A549 (cell line): ENCODE data around the gene ZMYND10. TPM values are rescaled to one million over a fixed set of nuclear protein-coding genes. Genes with fewer than 3 reads are reported as not detected.
A peak's percentile ranks its signal among the peaks of the same experiment; 100 is the strongest.

Experiments
- ATAC-seq, 2 experiments: fragments of 200-7000 bp in 1 of 2; fragments of >200 bp in 1 of 2; cut with Nextera tagmentation in 1 of 2; cut with Tn5 transposase in 1 of 2; 3 replicates each; pipeline versions ENCODE4 v1.8.0 to v1.9.1; 2018 to 2020; ENCODE audit warnings: mild to moderate bottlenecking in 1 of 2, moderate library complexity in 1 of 2
- CTCF ChIA-PET: fragments of 300-600 bp; sonication (Branson Sonifier 250); formaldehyde crosslinking; extraction: SDS; loops from one replicate; lab custom pipeline; 2021; ENCODE audit warnings: antibody characterized with exemption, inconsistent platforms; lab: Yijun Ruan, JAX
- POLR2A ChIA-PET: fragments of 350-600 bp; formaldehyde crosslinking; extraction: SDS; loops from one replicate; lab custom pipeline; 2021; ENCODE audit warnings: antibody characterized with exemption, inconsistent platforms; lab: Yijun Ruan, JAX
- DNase-seq, 2 experiments: peaks; one replicate each; pipeline versions ENCODE4 v3.0.0 to v3.0.0-alpha.2; 2011 to 2016; ENCODE audit warnings: low read depth in 1 of 2, low spot score in 1 of 2
- FAIRE-seq: peaks from 2 replicates; lab custom pipeline; 2011; peaks lifted over from hg19 to GRCh38; lab: Jason Lieb, UNC
- H3K27ac ChIP-seq, 2 experiments: fragments of >200 bp; sonication (Bioruptor Twin); formaldehyde crosslinking; 3 replicates each; pipeline ENCODE4 v1.5.1; 2016 to 2017
- H3K4me1 ChIP-seq: fragments of >200 bp; sonication (Bioruptor Twin); formaldehyde crosslinking; 3 replicates; pipeline ENCODE4 v1.6.1; 2016
- H3K4me2 ChIP-seq: fragments of >200 bp; sonication (Bioruptor Twin); formaldehyde crosslinking; 3 replicates; pipeline ENCODE4 v1.6.1; 2016
- H3K4me3 ChIP-seq: fragments of >200 bp; sonication (Bioruptor Twin); formaldehyde crosslinking; 3 replicates; pipeline ENCODE4 v1.5.1; 2016
- H3K9me3 ChIP-seq: fragments of >200 bp; sonication (Bioruptor Twin); formaldehyde crosslinking; 3 replicates; pipeline ENCODE4 v1.6.1; 2016
- CBX2 ChIP-seq: fragments of 200-600 bp; sonication (generic); IDR thresholded peaks from 2 replicates; pipeline ENCODE4 v1.6.1; 2016; ENCODE audit warnings: low read depth, mild to moderate bottlenecking, borderline replicate concordance
- CHD2 ChIP-seq: fragments of 150-350 bp; IDR thresholded peaks from 2 replicates; pipeline ENCODE4 v1.6.1; 2014; ENCODE audit warnings: low read length; ENCODE audit not compliant: partially characterized antibody
- CHD4 ChIP-seq: fragments of 200-600 bp; sonication (generic); IDR thresholded peaks from 2 replicates; pipeline ENCODE4 v1.6.1; 2016; ENCODE audit warnings: antibody characterized with exemption, mild to moderate bottlenecking, borderline replicate concordance
- EHF ChIP-seq: fragments of 250-450 bp; sonication (Bioruptor Pico); IDR thresholded peaks from 2 replicates; pipeline ENCODE4 v1.5.0; 2020; ENCODE audit warnings: mild to moderate bottlenecking
- EP300 ChIP-seq, 2 experiments: fragments of >200 bp; sonication (Bioruptor Twin); formaldehyde crosslinking; IDR thresholded peaks; 2 replicates in 1 of 2; 3 replicates in 1 of 2; pipeline ENCODE4 v1.6.1; 2016 to 2017
- ESRRA ChIP-seq: fragments of 150-350 bp; IDR thresholded peaks from 2 replicates; pipeline ENCODE4 v1.6.1; 2014; ENCODE audit warnings: mild to moderate bottlenecking, low read length, borderline replicate concordance
- HDAC2 ChIP-seq: fragments of 200-600 bp; sonication (generic); IDR thresholded peaks from 2 replicates; pipeline ENCODE4 v1.6.1; 2016
- HEYL ChIP-seq: fragments of 250-450 bp; sonication (Bioruptor Pico); IDR thresholded peaks from 2 replicates; pipeline ENCODE4 v1.8.0; 2021; ENCODE audit warnings: mild to moderate bottlenecking, moderate library complexity
- HMGXB4 ChIP-seq: fragments of 250-450 bp; sonication (Bioruptor Pico); IDR thresholded peaks from 2 replicates; pipeline ENCODE4 v1.5.0; 2021; ENCODE audit warnings: mild to moderate bottlenecking, moderate library complexity, borderline replicate concordance
- JUNB ChIP-seq: fragments of >200 bp; sonication (Bioruptor Twin); formaldehyde crosslinking; IDR thresholded peaks from 2 replicates; pipeline ENCODE4 v1.6.1; 2016
- KDM1A ChIP-seq: fragments of 200-600 bp; sonication (generic); IDR thresholded peaks from 2 replicates; pipeline ENCODE4 v1.6.1; 2016; ENCODE audit warnings: low read depth, mild to moderate bottlenecking
- NFE2L2 ChIP-seq: fragments of 150-350 bp; conservative IDR thresholded peaks from 2 replicates; pipeline ENCODE4 v1.6.1; 2014; ENCODE audit warnings: low read length
- NR3C1 ChIP-seq: fragments of >200 bp; sonication (Bioruptor Twin); formaldehyde crosslinking; IDR thresholded peaks from 3 replicates; pipeline ENCODE4 v1.6.1; 2017
- PBX3 ChIP-seq: IDR thresholded peaks from 2 replicates; pipeline ENCODE4 v1.6.1; 2012
- PHF8 ChIP-seq: fragments of 200-600 bp; sonication (generic); IDR thresholded peaks from 2 replicates; pipeline ENCODE4 v1.6.1; 2016; ENCODE audit warnings: low read depth, mild to moderate bottlenecking, antibody characterized with exemption, moderate library complexity, borderline replicate concordance
- POLR2A ChIP-seq: IDR thresholded peaks from 2 replicates; pipeline ENCODE4 v1.6.1; 2012; ENCODE audit warnings: mild to moderate bottlenecking, low read length
- RAD21 ChIP-seq, 2 experiments: fragments of >200 bp in 1 of 2; sonication (Bioruptor Twin) in 1 of 2; formaldehyde crosslinking in 1 of 2; IDR thresholded peaks in 1 of 2; conservative IDR thresholded peaks in 1 of 2; 2 replicates in 1 of 2; 3 replicates in 1 of 2; pipeline ENCODE4 v1.6.1; 2012 to 2018; ENCODE audit warnings: inconsistent platforms in 1 of 2
- RARB ChIP-seq: fragments of 250-450 bp; sonication (Bioruptor Pico); IDR thresholded peaks from 2 replicates; pipeline ENCODE4 v1.8.0; 2021; ENCODE audit warnings: mild to moderate bottlenecking, moderate library complexity
- RFX5 ChIP-seq: fragments of 450-650 bp; IDR thresholded peaks from 2 replicates; pipeline ENCODE4 v1.7.1; 2014; ENCODE audit warnings: antibody characterized with exemption, mild to moderate bottlenecking, moderate library complexity
- TFCP2L1 ChIP-seq: fragments of 250-450 bp; sonication (Bioruptor Pico); IDR thresholded peaks from 2 replicates; pipeline ENCODE4 v1.5.0; 2021; ENCODE audit warnings: mild to moderate bottlenecking
- ZC3H11A ChIP-seq: fragments of 450-650 bp; IDR thresholded peaks from 2 replicates; pipeline ENCODE4 v1.6.1; 2014; ENCODE audit warnings: antibody characterized with exemption, mild to moderate bottlenecking
- WGBS: methylation state at CpG from one replicate; pipeline ENCODE4 v1.1.6; 2017; ENCODE audit errors: missing lambda C conversion rate; 5-methylcytosine and 5-hydroxymethylcytosine counted together
- polyA plus RNA-seq, 4 experiments: library from polyadenylated mRNA; depleted of rRNA in 3 of 4; stranded (reverse); fragments of >200 nt; fragmentation: RNase III in 1 of 4; extraction: RNeasy Plus Mini Kit Qiagen cat#74134 plus additional on column Dnase treatment in 1 of 4; gene quantifications; 2 replicates in 3 of 4; 3 replicates in 1 of 4; pipeline ENCODE4 v1.2.3, GENCODE V29; 2011 to 2017
- TF ChIP-seq, protein P1 (sequence below): fragments of 450-650 bp; IDR thresholded peaks from 2 replicates; pipeline ENCODE4 v1.6.1; 2014; ENCODE audit warnings: antibody characterized with exemption
- TF ChIP-seq, protein P2 (sequence below): fragments of 150-350 bp; IDR thresholded peaks from 2 replicates; pipeline ENCODE4 v1.6.1; 2014; ENCODE audit warnings: low read depth, mild to moderate bottlenecking, low read length
- TF ChIP-seq, protein P3 (sequence below): fragments of >200 bp; sonication (Bioruptor Twin); formaldehyde crosslinking; IDR thresholded peaks from 2 replicates; pipeline ENCODE4 v1.6.1; 2016

The ZMYND10 gene
- polyA plus RNA-seq, 2 of the 4 experiments (the other 2 are of a cell fraction), result 0.43 to 0.77 TPM

- no peak for ATAC-seq
- Histone ChIP-seq H3K4me3 (no peak overlapping the region), H3K4me1 (peaks cover 20% of the 10 kb centered on the region), H3K9me3 (no peaks in the 10 kb centered on the region), H3K4me2 (no peak overlapping the region), H3K27ac (no peak overlapping the region)
- DNase-seq, result no peak
- ChIA-PET CTCF (interaction anchor here (0.9 to 2.7 kb wide), 5 partner anchors 11 to 117 kb away, joined by 3 to 14 read pairs (median 4); no protein-coding TSS in a partner anchor), POLR2A (no interaction called here)
- FAIRE-seq, result no peak
- no peak for TF ChIP-seq NR3C1
- no peak for TF ChIP-seq EHF (CRISPR knock-in tag)
- TF ChIP-seq RARB (CRISPR knock-in tag), result no peak
- TF ChIP-seq, protein P1, sequence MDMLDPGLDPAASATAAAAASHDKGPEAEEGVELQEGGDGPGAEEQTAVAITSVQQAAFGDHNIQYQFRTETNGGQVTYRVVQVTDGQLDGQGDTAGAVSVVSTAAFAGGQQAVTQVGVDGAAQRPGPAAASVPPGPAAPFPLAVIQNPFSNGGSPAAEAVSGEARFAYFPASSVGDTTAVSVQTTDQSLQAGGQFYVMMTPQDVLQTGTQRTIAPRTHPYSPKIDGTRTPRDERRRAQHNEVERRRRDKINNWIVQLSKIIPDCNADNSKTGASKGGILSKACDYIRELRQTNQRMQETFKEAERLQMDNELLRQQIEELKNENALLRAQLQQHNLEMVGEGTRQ, result no peak
- no peak for TF ChIP-seq HDAC2
- no peak for TF ChIP-seq EP300 (IDR thresholded peaks at IDR 0.05)
These were observed 40.9 kb downstream of the ZMYND10 start for GRCh38 chr3:50304601-50305000.

DNA sequence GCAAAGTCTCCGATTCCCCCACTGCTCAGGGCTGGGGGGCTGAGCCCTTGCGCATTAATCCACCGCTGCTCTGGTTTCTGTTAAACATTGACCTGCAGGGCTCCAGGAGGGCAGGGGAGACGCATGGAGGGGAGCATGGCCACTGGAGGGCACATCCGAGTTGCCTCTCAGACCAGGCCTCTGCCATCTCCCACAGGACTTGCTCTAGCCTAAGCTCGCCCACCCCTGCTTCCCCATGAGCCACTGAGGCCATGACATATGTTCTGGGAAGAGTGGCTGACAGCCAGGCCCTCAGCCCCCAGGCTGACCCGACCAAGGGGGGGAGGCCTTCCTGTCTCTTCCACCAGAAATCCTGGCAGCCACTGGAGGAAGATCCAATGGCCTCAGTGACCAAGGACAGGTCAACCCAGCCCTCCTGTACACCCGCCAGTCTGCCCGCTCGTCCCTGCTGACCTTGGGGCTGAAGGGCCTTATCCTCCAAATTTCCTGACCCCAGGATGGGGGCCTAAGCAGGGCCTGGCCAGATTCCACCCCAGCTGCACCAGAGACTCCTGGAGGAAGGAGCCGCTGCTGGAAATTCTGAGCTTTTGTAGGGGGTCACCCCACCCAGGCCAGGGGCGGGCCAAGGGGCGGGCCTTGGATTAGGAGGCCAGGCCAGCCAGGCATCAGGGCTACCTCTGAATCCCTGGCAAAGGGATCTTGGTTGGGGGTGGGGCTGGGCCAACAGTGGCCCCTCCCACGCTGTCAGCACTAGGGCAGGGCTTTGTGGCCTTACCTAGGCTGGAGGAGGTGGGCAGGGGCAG lies 42.3 kb downstream of the ZMYND10 start, which contains the start of gene HYAL1:
Gene HYAL1 (minus strand): TSS at position 562 of the 803 bp plus-strand sequence. CDS start 618 bp downstream, outside the sequence.
- no peaks in the 10 kb centered on the region for H3K9me3 ChIP-seq
- ChIA-PET CTCF (interaction anchor here (2.0 to 2.7 kb wide), 2 partner anchors 16 to 21 kb away, joined by 7 to 14 read pairs; no protein-coding TSS in a partner anchor), POLR2A (no interaction called here)
- H3K27ac ChIP-seq, result peak within 1 kb of the TSS in 1 of 2 experiments; percentile 69; a peak in 3 of 6 replicates
- no peak within 1 kb of the TSS for H3K4me3 ChIP-seq
- DNase-seq, result peak in 1 of 2 experiments; percentile 50
- WGBS, result 41% methylated on average over 6 of the region's 14 CpGs
- peaks cover 23% of the 10 kb centered on the region for H3K4me1 ChIP-seq
- TF ChIP-seq RAD21 (conservative IDR thresholded peaks at IDR 0.05 in 1 of 2, IDR thresholded peaks at IDR 0.05 in 1 of 2) (peak in 1 of 2 experiments; percentile 25; a peak in 2 of 5 replicates), CHD4 (no peak)
- FAIRE-seq, result no peak
- peak in 1 of 2 experiments; percentile 15; a peak in 2 of 6 replicates for ATAC-seq
- peak within 1 kb of the TSS; percentile 19; the same call in 1 of the 3 replicates for H3K4me2 ChIP-seq

DNA sequence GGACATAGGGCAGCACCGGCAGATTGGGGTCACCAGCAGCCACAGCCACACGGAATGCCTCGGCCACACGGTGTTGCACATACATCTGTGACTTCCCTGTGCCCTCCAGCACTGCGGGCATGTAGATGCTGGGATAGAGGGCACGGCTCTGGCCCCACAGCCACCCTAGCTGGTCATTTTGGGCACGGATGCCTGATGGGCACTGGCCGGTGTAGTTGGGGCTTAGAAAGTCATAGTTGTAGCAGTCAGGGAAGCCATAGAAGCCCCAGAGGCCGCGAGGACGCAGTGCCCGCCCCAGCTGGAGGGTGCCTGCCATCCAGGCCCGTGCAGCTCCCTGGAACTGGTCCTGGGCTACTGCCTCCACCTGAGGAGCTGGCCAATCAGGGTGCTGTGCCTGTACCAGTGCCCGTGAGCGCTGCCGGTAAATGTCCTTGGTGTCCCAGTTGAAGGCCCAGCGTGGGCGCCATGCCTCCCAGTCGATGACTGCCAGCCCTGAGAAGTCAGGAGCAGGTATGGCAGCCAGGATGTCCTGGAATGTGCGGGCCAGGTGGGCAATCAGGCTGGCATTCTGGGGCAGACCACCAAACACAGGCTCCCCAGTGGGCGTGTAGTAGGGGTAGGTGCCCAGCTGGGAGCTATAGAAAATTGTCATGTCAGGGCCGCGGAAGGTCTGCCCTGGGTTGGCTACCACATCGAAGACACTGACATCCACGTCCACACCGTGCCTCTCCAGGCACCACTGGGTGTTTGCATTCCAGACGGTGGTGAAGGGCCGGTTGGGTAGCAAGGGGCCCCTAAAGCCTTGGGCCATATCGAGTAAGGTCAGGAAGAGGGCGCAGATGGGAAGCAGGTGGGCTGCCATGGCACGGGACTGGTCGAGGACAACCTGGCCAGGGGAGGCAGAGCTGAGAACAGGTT lies 43.2 kb downstream of the ZMYND10 start:
- ATAC-seq (no peak), FAIRE-seq (no peak), DNase-seq (no peak)
- Histone ChIP-seq H3K9me3 (no peaks in the 10 kb centered on the region), H3K4me3 (no peak overlapping the region), H3K4me2 (no peak overlapping the region), H3K27ac (no peak overlapping the region), H3K4me1 (peaks cover 26% of the 10 kb centered on the region)
- no peak for TF ChIP-seq PHF8
- TF ChIP-seq RARB (CRISPR knock-in tag), result no peak
- no peak for TF ChIP-seq ZC3H11A
- no peak for TF ChIP-seq HEYL (CRISPR knock-in tag)
- no peak for TF ChIP-seq ESRRA
- TF ChIP-seq POLR2A, result no peak
- TF ChIP-seq JUNB, result no peak
- TF ChIP-seq CHD2, result no peak
- no peak for TF ChIP-seq TFCP2L1 (CRISPR knock-in tag)
- no peak for TF ChIP-seq CHD4
- no peak for TF ChIP-seq KDM1A
- no peak for TF ChIP-seq NR3C1
- no peak for TF ChIP-seq PBX3
- TF ChIP-seq NFE2L2, result no peak
- no peak for TF ChIP-seq RFX5
- no peak for TF ChIP-seq CBX2
- TF ChIP-seq HMGXB4 (CRISPR knock-in tag), result no peak
- TF ChIP-seq, protein P2, sequence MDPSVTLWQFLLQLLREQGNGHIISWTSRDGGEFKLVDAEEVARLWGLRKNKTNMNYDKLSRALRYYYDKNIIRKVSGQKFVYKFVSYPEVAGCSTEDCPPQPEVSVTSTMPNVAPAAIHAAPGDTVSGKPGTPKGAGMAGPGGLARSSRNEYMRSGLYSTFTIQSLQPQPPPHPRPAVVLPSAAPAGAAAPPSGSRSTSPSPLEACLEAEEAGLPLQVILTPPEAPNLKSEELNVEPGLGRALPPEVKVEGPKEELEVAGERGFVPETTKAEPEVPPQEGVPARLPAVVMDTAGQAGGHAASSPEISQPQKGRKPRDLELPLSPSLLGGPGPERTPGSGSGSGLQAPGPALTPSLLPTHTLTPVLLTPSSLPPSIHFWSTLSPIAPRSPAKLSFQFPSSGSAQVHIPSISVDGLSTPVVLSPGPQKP, result no peak
- TF ChIP-seq, protein P3, sequence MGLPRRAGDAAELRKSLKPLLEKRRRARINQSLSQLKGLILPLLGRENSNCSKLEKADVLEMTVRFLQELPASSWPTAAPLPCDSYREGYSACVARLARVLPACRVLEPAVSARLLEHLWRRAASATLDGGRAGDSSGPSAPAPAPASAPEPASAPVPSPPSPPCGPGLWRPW, result no peak
- POLR2A ChIA-PET, result no interaction called here
- 94% methylated on average over 17 of the region's 32 CpGs for WGBS
- CTCF ChIA-PET, result interaction anchor here (1.3 to 2.7 kb wide), 4 partner anchors 10 to 22 kb away, joined by 3 to 14 read pairs (median 6); partner anchors contain the start of genes HYAL2 and IFRD2
